Measurements from ENCODE around the gene OSBPL7. TPM values are rescaled to one million over a fixed set of nuclear protein-coding genes. Genes with fewer than 3 reads are reported as not detected.

OSBPL7 gene
- total and polyA plus RNA-seq, 4 donors = 0.51 to 2.4 (median 1.4) TPM

- TF ChIP-seq REST (IDR thresholded peaks at IDR 0.05) (no peak), ZBTB33 (IDR thresholded peaks at IDR 0.05) (no peak), TAF1 (conservative IDR thresholded peaks at IDR 0.05) (no peak), SP1 (IDR thresholded peaks at IDR 0.05) (no peak)
Observed at GRCh38 chr17:47836601-47837000, 15.0 kb upstream of the OSBPL7 start (continued).

- peaks cover 0 to 15% (median 4%) of the 10 kb centered on the region in 4 donors for H3K36me3 ChIP-seq (ENCODE audit: control insufficient read depth in 4 of 4, insufficient read depth in 3 of 4, low read depth in 1 of 4, low read length in 3 of 4)
Observed at GRCh38 chr17:47834756-47835155, 13.2 kb upstream of the OSBPL7 start.

More at GRCh38 chr17:47834756-47835155, 13.2 kb upstream of the OSBPL7 start:
- H3K9ac ChIP-seq (ENCODE audit: low read depth in 1 of 2, low read length in 2 of 2) = no peak overlapping the region
- no peak overlapping the region for H3K4me3 ChIP-seq (ENCODE audit: low read depth in 1 of 3, low read length in 3 of 3)
- TF ChIP-seq SP1 (IDR thresholded peaks at IDR 0.05) (no peak), GABPA (IDR thresholded peaks at IDR 0.05 in 1 of 2, conservative IDR thresholded peaks at IDR 0.05 in 1 of 2) (no peak), ZBTB33 (IDR thresholded peaks at IDR 0.05) (no peak), MAX (IDR thresholded peaks at IDR 0.05) (no peak), JUND (IDR thresholded peaks at IDR 0.05) (no peak), YY1 (IDR thresholded peaks at IDR 0.05) (no peak), HNF4G (IDR thresholded peaks at IDR 0.05) (no peak), RAD21 (IDR thresholded peaks at IDR 0.05) (no peak), ATF3 (IDR thresholded peaks at IDR 0.05) (no peak), FOXA1 (IDR thresholded peaks at IDR 0.05) (no peak), NR2F2 (IDR thresholded peaks at IDR 0.05) (no peak), EGR1 (IDR thresholded peaks at IDR 0.05; ENCODE audit: low read depth in 2 of 2) (no peak), CTCF (IDR thresholded peaks at IDR 0.05; ENCODE audit: low read depth, low read length, missing input control) (no peak), RXRA (IDR thresholded peaks at IDR 0.05) (no peak), HNF4A (conservative IDR thresholded peaks at IDR 0.05) (no peak), FOXA2 (IDR thresholded peaks at IDR 0.05) (no peak)
- WGBS = 70% methylated on average over 5 of the region's 5 CpGs
- H3K27me3 ChIP-seq (ENCODE audit: control insufficient read depth in 4 of 4, insufficient read depth in 4 of 4, low read length in 3 of 4) = no peaks in the 10 kb centered on the region
- peaks cover 7 to 39% (median 27%) of the 10 kb centered on the region in 4 donors for H3K4me1 ChIP-seq (ENCODE audit: control insufficient read depth in 4 of 4, insufficient read depth in 4 of 4, low read length in 3 of 4)
- no peak for DNase-seq (ENCODE audit: low spot score)
- no peaks in the 10 kb centered on the region for H3K9me3 ChIP-seq (ENCODE audit: control insufficient read depth in 4 of 4, low read length in 3 of 4)
- no peak overlapping the region for H3K27ac ChIP-seq (ENCODE audit: low read depth in 1 of 2, low read length in 2 of 2)

Measured in liver (tissue), 9 donors.